GM18507 (cell line): ENCODE measurements around the gene FADS3.

Source experiments
- DNase-seq: peaks from one replicate; pipeline ENCODE4 v3.0.0; 2011; ENCODE audit warnings: low read depth; ENCODE audit not compliant: insufficient read length; ENCODE audit errors: extremely low spot score
- FAIRE-seq: peaks from 2 replicates; lab custom pipeline; 2011; peaks lifted over from hg19 to GRCh38; lab: Jason Lieb, UNC

Gene FADS3

GRCh38 chr11:61891331-61892084 lies at the start of gene FADS3:
Gene FADS3 (minus strand): TSS chr11:61891545. CDS start chr11:61891381, 164 bp downstream.
- no peak for DNase-seq
- FAIRE-seq, result no peak

GRCh38 chr11:61940466-61940865 lies 49.1 kb upstream of the FADS3 start:
- DNase-seq (no peak), FAIRE-seq (no peak)

GRCh38 chr11:61935861-61936260 lies 44.5 kb upstream of the FADS3 start:
- FAIRE-seq (no peak), DNase-seq (no peak)

GRCh38 chr11:61930933-61931332 lies 39.6 kb upstream of the FADS3 start:
- DNase-seq, result no peak
- no peak for FAIRE-seq

- FAIRE-seq, result no peak
- no peak for DNase-seq
Measured at GRCh38 chr11:61928606-61929005, 37.3 kb upstream of the FADS3 start.

GRCh38 chr11:61927501-61927900 lies 36.2 kb upstream of the FADS3 start:
- FAIRE-seq (no peak), DNase-seq (no peak)

- FAIRE-seq (no peak), DNase-seq (no peak)
Measured at GRCh38 chr11:61926235-61926634, 34.9 kb upstream of the FADS3 start.

GRCh38 chr11:61925736-61926135 lies 34.4 kb upstream of the FADS3 start:
- DNase-seq, result no peak
- FAIRE-seq, result no peak

GRCh38 chr11:61924064-61924455 lies 32.7 kb upstream of the FADS3 start:
- FAIRE-seq (no peak), DNase-seq (no peak)

GRCh38 chr11:61923166-61924063 lies 32.1 kb upstream of the FADS3 start:
- FAIRE-seq (no peak), DNase-seq (no peak)

GRCh38 chr11:61922539-61922938 lies 31.2 kb upstream of the FADS3 start:
- no peak for DNase-seq
- no peak for FAIRE-seq

GRCh38 chr11:61921446-61921845 lies 30.1 kb upstream of the FADS3 start:
- FAIRE-seq, result no peak

GRCh38 chr11:61919705-61920631 lies 28.6 kb upstream of the FADS3 start:
- FAIRE-seq (no peak), DNase-seq (no peak)

More at GRCh38 chr11:61921446-61921845, 30.1 kb upstream of the FADS3 start:
- DNase-seq, result no peak

- no peak for DNase-seq
- no peak for FAIRE-seq
Measured at GRCh38 chr11:61918938-61919704, 27.8 kb upstream of the FADS3 start.

- no peak for FAIRE-seq
- DNase-seq, result no peak
Measured at GRCh38 chr11:61918251-61918937, 27.0 kb upstream of the FADS3 start.

- no peak for FAIRE-seq
- no peak for DNase-seq
Measured at GRCh38 chr11:61917334-61918109, 26.2 kb upstream of the FADS3 start, which contains the start of gene RAB3IL1. Gene RAB3IL1 (minus strand): TSS chr11:61917566. CDS start chr11:61917367, 199 bp downstream.

- FAIRE-seq, result no peak
- no peak for DNase-seq
Measured at GRCh38 chr11:61916737-61917333, 25.5 kb upstream of the FADS3 start.
